Measurements from ENCODE around the gene TSTD2.

The TSTD2 gene

DNA sequence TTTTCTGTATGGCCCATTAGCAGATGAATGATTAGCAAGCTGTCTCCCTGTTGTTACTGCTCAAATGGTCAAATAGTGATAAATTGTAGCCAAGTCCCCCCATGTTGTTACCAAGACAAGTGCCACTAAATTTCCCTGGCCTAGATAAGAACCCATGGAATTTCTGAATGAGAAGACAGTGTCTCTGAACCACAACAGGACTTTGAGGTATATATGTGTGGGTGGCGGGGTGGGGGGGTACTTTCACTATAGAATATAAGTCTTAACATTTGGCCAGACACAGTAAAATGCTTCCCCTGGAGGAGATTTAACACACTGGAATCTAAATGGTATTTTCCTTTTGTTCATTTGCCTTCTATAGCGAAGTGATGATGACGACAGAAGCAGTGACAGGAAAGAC is 35.3 kb upstream of the TSTD2 start:
- DNase-seq, result no peak
- peaks cover 4% of the 10 kb centered on the region for H3K27me3 Mint-ChIP-seq (ENCODE audit: low read depth, poor library complexity)
- H3K36me3 Mint-ChIP-seq (ENCODE audit: low read depth), result peaks cover 54% of the 10 kb centered on the region
- no peaks in the 10 kb centered on the region for H3K4me1 Mint-ChIP-seq
- H3K4me3 Mint-ChIP-seq, result no peak overlapping the region
- H3K27ac Mint-ChIP-seq, result no peak overlapping the region
- no peaks in the 10 kb centered on the region for H3K9me3 Mint-ChIP-seq
- TF ChIP-seq, protein P1, sequence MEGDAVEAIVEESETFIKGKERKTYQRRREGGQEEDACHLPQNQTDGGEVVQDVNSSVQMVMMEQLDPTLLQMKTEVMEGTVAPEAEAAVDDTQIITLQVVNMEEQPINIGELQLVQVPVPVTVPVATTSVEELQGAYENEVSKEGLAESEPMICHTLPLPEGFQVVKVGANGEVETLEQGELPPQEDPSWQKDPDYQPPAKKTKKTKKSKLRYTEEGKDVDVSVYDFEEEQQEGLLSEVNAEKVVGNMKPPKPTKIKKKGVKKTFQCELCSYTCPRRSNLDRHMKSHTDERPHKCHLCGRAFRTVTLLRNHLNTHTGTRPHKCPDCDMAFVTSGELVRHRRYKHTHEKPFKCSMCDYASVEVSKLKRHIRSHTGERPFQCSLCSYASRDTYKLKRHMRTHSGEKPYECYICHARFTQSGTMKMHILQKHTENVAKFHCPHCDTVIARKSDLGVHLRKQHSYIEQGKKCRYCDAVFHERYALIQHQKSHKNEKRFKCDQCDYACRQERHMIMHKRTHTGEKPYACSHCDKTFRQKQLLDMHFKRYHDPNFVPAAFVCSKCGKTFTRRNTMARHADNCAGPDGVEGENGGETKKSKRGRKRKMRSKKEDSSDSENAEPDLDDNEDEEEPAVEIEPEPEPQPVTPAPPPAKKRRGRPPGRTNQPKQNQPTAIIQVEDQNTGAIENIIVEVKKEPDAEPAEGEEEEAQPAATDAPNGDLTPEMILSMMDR (IDR thresholded peaks at IDR 0.05), result no peak

DNA sequence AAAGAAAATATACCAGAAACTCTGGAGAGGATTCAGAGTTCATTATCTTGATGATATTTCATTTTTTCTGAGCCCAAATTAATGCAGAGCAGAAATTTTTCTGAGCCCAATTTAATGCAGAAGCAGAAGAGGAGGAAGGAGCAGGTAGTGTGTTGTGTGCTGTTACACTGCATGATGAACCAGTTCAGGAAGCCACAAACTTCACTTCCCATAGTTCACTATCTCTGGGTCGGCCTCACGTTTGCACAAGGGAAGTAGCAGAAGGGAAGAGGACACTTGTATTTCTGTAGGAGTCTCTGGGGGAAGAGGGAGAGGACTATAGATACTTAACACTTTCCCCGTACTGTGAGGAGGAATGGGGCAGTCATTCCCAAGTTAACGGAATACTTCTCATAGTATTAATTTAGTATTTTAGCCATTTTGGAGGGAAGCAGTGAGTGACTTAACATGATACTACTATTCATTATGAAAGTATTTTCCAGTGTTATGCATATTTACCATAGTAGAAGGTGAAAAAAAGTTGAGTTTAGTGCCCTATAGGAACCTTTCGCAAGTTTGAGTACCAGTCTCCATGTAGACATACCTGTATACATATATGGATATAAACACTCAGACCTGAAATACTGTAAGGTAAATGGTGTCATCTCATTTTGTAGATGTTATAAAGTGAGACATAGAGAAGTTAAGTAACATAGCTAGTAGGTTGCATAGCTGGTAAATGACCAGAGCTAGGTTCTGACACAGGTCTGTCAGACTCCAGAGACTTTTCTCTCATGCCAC is 33.9 kb upstream of the TSTD2 start:
- Mint-ChIP-seq H3K4me1 (no peaks in the 10 kb centered on the region), H3K27me3 (ENCODE audit: low read depth, poor library complexity) (peaks cover 4% of the 10 kb centered on the region), H3K36me3 (ENCODE audit: low read depth) (peaks cover 64% of the 10 kb centered on the region), H3K9me3 (no peaks in the 10 kb centered on the region), H3K4me3 (no peak overlapping the region), H3K27ac (no peak overlapping the region)
- no peak for DNase-seq
- TF ChIP-seq, protein P1 (IDR thresholded peaks at IDR 0.05), result no peak

DNA sequence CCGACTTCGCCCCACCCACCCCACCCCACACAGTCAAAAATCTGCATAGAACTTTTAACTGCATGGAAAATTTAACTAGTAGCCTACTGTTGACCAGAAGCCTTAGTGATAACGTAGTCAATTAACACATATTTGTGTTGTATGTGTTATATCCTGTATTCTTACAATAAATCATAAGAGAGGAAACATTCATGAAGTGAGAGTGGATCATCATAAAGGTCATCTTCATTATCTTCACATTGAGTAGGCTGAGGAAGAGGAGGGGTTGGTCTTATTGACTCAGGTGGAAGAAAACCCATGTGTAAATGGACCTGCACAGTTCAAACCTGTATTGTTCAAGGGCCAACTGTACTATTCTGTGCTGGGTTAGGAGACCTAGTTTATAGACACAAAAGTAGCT is 32.6 kb upstream of the TSTD2 start:
- Mint-ChIP-seq H3K4me3 (no peak overlapping the region), H3K27me3 (ENCODE audit: low read depth, poor library complexity) (peaks cover 4% of the 10 kb centered on the region), H3K9me3 (no peaks in the 10 kb centered on the region), H3K27ac (no peak overlapping the region), H3K36me3 (ENCODE audit: low read depth) (peaks cover 63% of the 10 kb centered on the region), H3K4me1 (no peaks in the 10 kb centered on the region)
- no peak for DNase-seq
- TF ChIP-seq, protein P1 (IDR thresholded peaks at IDR 0.05), result no peak

DNA sequence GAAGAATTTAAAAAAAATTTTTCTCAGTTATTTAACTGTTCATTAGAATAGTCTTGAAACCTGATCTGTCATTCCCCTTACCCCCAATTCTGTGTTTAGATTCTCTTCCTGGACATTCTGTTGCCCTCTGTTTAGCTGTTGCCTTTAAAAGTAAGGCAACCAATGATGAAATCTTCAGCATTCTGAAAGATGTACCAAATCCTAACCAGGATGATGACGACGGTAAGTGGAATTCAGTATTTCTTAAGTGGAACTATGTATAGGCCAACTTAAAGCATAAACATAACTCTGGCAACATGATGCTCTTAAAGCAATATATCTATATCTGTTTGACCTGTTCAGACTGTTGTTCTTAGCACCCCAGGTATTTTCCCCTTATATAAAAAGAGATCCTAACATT is 27.7 kb upstream of the TSTD2 start:
- DNase-seq, result no peak

DNA sequence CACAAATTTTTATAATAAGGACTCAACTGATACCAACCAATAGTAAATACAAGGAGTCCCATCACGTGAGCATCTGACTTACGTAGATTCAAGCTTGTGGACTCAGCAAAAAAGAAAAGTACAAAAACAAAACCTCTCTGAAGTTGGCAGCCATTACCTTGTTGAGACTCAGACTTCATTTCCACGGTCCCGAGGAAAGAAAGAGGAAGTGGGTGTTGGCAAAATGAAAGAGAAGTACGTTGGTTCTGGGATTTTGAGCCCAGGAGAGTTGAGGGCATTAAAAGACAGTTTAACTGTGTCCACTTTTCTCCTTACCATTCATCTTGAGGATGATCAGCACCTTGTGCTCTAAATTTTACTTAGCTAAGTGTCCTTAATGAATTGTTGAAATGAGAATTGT is 27.2 kb upstream of the TSTD2 start:
- Mint-ChIP-seq H3K9me3 (no peaks in the 10 kb centered on the region), H3K4me3 (no peak overlapping the region), H3K36me3 (ENCODE audit: low read depth) (peaks cover 75% of the 10 kb centered on the region), H3K4me1 (no peaks in the 10 kb centered on the region), H3K27ac (no peak overlapping the region), H3K27me3 (ENCODE audit: low read depth, poor library complexity) (peaks cover 4% of the 10 kb centered on the region)
- TF ChIP-seq, protein P1 (IDR thresholded peaks at IDR 0.05), result no peak
- DNase-seq, result no peak

More for the DNA sequence above, 27.7 kb upstream of the TSTD2 start:
- Mint-ChIP-seq H3K27me3 (ENCODE audit: low read depth, poor library complexity) (peaks cover 4% of the 10 kb centered on the region), H3K4me1 (no peaks in the 10 kb centered on the region), H3K36me3 (ENCODE audit: low read depth) (peaks cover 72% of the 10 kb centered on the region), H3K9me3 (no peaks in the 10 kb centered on the region), H3K4me3 (no peak overlapping the region), H3K27ac (no peak overlapping the region)
- TF ChIP-seq, protein P1 (IDR thresholded peaks at IDR 0.05), result no peak

DNA sequence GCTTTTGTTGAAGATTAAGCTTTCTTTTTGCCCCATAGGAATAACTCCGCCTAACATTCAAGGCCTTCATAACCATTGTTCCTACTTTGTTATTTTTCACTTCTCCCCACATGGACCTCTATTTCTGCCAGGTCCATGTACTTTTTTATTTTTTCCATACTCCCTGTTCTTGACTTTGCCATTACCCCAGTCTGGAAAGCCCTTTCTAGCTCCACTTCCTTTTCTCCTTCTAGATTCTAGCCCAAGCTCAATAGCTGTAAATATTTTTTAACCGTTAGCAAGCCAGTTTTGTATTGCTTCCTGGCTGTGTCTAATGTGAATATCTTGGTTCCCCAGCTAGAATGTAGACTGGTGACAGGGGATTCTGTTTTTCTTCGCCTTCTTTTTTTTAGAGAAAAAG is 26.6 kb upstream of the TSTD2 start:
- peaks cover 78% of the 10 kb centered on the region for H3K36me3 Mint-ChIP-seq (ENCODE audit: low read depth)
- H3K27me3 Mint-ChIP-seq (ENCODE audit: low read depth, poor library complexity), result peaks cover 4% of the 10 kb centered on the region
- TF ChIP-seq, protein P1 (IDR thresholded peaks at IDR 0.05), result no peak
- no peaks in the 10 kb centered on the region for H3K9me3 Mint-ChIP-seq
- DNase-seq, result no peak
- H3K4me1 Mint-ChIP-seq, result no peaks in the 10 kb centered on the region
- H3K4me3 Mint-ChIP-seq, result no peak overlapping the region
- H3K27ac Mint-ChIP-seq, result peak overlapping the region; percentile 2
